Activated naive CD4-positive, alpha-beta T cell treated with anti-CD3 and anti-CD28 coated beads, Interleukin-2, amount 10 ng/mL, durations not matched to agents 7 days and 5 days (primary cell): Measurements from ENCODE around the gene P2RY14.
A peak's percentile ranks its signal among the peaks of the same experiment; 100 is the strongest.

Experiments
- CTCF ChIA-PET: fragments of 350-600 bp; sonication (Branson Sonifier 250); formaldehyde crosslinking; loops from one replicate; lab custom pipeline; 2021; ENCODE audit warnings: antibody characterized with exemption; lab: Charles Lee
- DNase-seq: peaks from one replicate; pipeline ENCODE4 v3.0.0-alpha.2; 2020
- H3K27ac Mint-ChIP-seq: one replicate; pipeline ENCODE4 v1.8.0; 2021; ENCODE audit warnings: mild to moderate bottlenecking, moderate library complexity, mixed read lengths
- H3K27me3 Mint-ChIP-seq: one replicate; pipeline ENCODE4 v1.8.0; 2021; ENCODE audit warnings: mild to moderate bottlenecking, mixed read lengths
- H3K36me3 Mint-ChIP-seq: one replicate; pipeline ENCODE4 v1.8.0; 2021; ENCODE audit warnings: mixed read lengths
- H3K4me1 Mint-ChIP-seq: one replicate; pipeline ENCODE4 v1.8.0; 2021; ENCODE audit warnings: mixed read lengths
- H3K4me3 Mint-ChIP-seq: one replicate; pipeline ENCODE4 v1.8.0; 2021; ENCODE audit warnings: mild to moderate bottlenecking, moderate library complexity, mixed read lengths
- H3K9me3 Mint-ChIP-seq: one replicate; pipeline ENCODE4 v1.8.0; 2021; ENCODE audit warnings: mixed read lengths

P2RY14 gene

DNA sequence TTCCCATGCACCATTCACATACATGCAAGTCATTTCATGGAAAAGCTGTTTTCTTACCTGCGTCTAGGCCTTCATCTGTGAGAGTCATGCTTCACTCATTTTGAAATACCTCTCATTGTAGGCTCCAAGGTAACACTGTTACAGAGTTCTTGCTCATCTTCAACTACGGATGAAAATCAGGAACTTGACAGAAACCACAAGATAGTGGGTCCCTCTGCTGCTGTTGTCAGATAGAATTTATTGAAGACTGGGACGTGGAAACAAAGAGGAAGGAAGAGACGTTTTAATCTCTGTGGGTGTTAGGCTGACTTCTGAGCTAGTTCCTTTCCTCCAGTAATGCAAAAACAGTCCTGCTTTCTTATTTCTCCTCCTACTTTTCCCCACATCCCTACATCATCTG, at the start of gene P2RY14:
Gene P2RY14, minus strand, starts transcription at position 313 of the 400 bp plus-strand sequence. CDS start 64,226 bp downstream, outside the sequence.
- no peaks in the 10 kb centered on the region for H3K27me3 Mint-ChIP-seq
- no peaks in the 10 kb centered on the region for H3K36me3 Mint-ChIP-seq
- peak within 1 kb of the TSS; percentile 32 for H3K4me3 Mint-ChIP-seq
- CTCF ChIA-PET = interaction anchor here (0.7 to 8.3 kb wide), 11 partner anchors 10 to 490 kb away, joined by 3 to 201 read pairs (median 5); no protein-coding TSS in a partner anchor
- peaks cover 58% of the 10 kb centered on the region for H3K4me1 Mint-ChIP-seq
- DNase-seq = no peak
- H3K27ac Mint-ChIP-seq = peak within 1 kb of the TSS; percentile 56
- H3K9me3 Mint-ChIP-seq = no peaks in the 10 kb centered on the region

GRCh38 chr3:151327571-151328198, 49.3 kb upstream of the P2RY14 start:
- Mint-ChIP-seq H3K27ac (no peak overlapping the region), H3K36me3 (no peaks in the 10 kb centered on the region), H3K9me3 (no peaks in the 10 kb centered on the region), H3K27me3 (peaks cover 8% of the 10 kb centered on the region), H3K4me3 (no peak overlapping the region), H3K4me1 (peaks cover 7% of the 10 kb centered on the region)
- CTCF ChIA-PET = interaction anchor here (0.6 to 3.0 kb wide), 18 partner anchors 11 to 221 kb away, joined by 3 to 19 read pairs (median 4); partner anchors contain the start of gene GPR87
- DNase-seq = no peak

- CTCF ChIA-PET = interaction anchor here (1.3 kb wide), 1 partner anchor 17 kb away, joined by 3 read pairs; no protein-coding TSS in a partner anchor
- Mint-ChIP-seq H3K36me3 (no peaks in the 10 kb centered on the region), H3K9me3 (no peaks in the 10 kb centered on the region), H3K4me3 (no peak overlapping the region), H3K27ac (no peak overlapping the region), H3K27me3 (peaks cover 4% of the 10 kb centered on the region), H3K4me1 (no peaks in the 10 kb centered on the region)
- DNase-seq = no peak
Observed at GRCh38 chr3:151322511-151322910, 44.2 kb upstream of the P2RY14 start.

DNA sequence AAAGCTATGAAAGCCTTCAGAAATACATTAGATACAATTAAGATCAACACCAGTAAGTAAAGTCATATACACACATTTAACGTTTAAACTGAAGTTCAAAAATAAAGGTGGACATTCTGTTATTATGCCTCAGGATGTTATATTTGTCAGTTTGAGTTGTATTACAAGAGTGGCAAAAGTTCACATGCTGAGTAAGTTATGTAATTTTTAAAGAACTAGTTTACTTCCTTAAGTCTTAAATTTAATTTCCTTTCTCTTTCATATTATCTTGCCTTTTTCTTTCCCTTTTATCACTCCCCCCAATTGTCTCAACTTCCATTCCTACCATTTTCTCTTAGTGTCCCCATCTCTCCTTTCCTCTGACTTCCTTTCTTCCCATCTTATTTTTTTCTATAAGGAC, 43.2 kb upstream of the P2RY14 start:
- Mint-ChIP-seq H3K27ac (no peak overlapping the region), H3K4me1 (peaks cover 3% of the 10 kb centered on the region), H3K27me3 (peaks cover 4% of the 10 kb centered on the region), H3K9me3 (no peaks in the 10 kb centered on the region), H3K36me3 (no peaks in the 10 kb centered on the region), H3K4me3 (no peak overlapping the region)
- CTCF ChIA-PET = interaction anchor here (1.3 kb wide), 1 partner anchor 16 kb away, joined by 3 read pairs; no protein-coding TSS in a partner anchor
- DNase-seq = no peak

- peaks cover 4% of the 10 kb centered on the region for H3K27me3 Mint-ChIP-seq
- H3K27ac Mint-ChIP-seq = no peak overlapping the region
- H3K4me3 Mint-ChIP-seq = no peak overlapping the region
- H3K36me3 Mint-ChIP-seq = no peaks in the 10 kb centered on the region
- peaks cover 6% of the 10 kb centered on the region for H3K4me1 Mint-ChIP-seq
- no peaks in the 10 kb centered on the region for H3K9me3 Mint-ChIP-seq
- DNase-seq = no peak
- CTCF ChIA-PET = no interaction called here
Observed at GRCh38 chr3:151320131-151320530, 41.8 kb upstream of the P2RY14 start.

- no peak overlapping the region for H3K4me3 Mint-ChIP-seq
- H3K27ac Mint-ChIP-seq = no peak overlapping the region
- H3K9me3 Mint-ChIP-seq = no peaks in the 10 kb centered on the region
- CTCF ChIA-PET = no interaction called here
- peaks cover 4% of the 10 kb centered on the region for H3K27me3 Mint-ChIP-seq
- peaks cover 6% of the 10 kb centered on the region for H3K4me1 Mint-ChIP-seq
- no peak for DNase-seq
- H3K36me3 Mint-ChIP-seq = no peaks in the 10 kb centered on the region
Observed at GRCh38 chr3:151319628-151320027, 41.3 kb upstream of the P2RY14 start.

DNA sequence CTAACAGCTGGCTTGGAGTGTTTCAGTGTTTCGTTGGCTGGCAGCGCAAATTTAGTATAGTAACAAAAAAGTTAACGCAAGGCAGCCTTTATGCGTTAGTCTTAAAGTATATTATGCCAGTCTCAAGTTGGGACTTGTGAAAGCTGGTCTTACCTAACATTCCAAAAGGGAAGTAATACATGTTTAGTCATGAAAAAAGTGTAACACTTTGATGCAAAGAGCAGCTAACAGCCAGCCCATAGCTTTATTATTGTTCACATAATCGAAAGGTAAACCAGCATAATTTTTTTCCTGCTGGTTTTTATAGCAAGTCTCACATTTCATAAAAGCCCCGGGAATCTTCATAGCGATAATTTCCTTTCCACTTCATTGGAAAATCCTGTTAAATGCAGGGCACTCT, 40.6 kb upstream of the P2RY14 start:
- H3K4me3 Mint-ChIP-seq = no peak overlapping the region
- DNase-seq = no peak
- H3K27me3 Mint-ChIP-seq = peaks cover under 1% of the 10 kb centered on the region
- H3K27ac Mint-ChIP-seq = no peak overlapping the region
- peaks cover 6% of the 10 kb centered on the region for H3K4me1 Mint-ChIP-seq
- H3K9me3 Mint-ChIP-seq = no peaks in the 10 kb centered on the region
- CTCF ChIA-PET = no interaction called here
- H3K36me3 Mint-ChIP-seq = no peaks in the 10 kb centered on the region

- no peak for DNase-seq
- CTCF ChIA-PET = no interaction called here
- Mint-ChIP-seq H3K36me3 (no peaks in the 10 kb centered on the region), H3K4me1 (peaks cover 6% of the 10 kb centered on the region), H3K27me3 (no peaks in the 10 kb centered on the region), H3K27ac (no peak overlapping the region), H3K4me3 (no peak overlapping the region), H3K9me3 (no peaks in the 10 kb centered on the region)
Observed at GRCh38 chr3:151318313-151318712, 40.0 kb upstream of the P2RY14 start.

DNA sequence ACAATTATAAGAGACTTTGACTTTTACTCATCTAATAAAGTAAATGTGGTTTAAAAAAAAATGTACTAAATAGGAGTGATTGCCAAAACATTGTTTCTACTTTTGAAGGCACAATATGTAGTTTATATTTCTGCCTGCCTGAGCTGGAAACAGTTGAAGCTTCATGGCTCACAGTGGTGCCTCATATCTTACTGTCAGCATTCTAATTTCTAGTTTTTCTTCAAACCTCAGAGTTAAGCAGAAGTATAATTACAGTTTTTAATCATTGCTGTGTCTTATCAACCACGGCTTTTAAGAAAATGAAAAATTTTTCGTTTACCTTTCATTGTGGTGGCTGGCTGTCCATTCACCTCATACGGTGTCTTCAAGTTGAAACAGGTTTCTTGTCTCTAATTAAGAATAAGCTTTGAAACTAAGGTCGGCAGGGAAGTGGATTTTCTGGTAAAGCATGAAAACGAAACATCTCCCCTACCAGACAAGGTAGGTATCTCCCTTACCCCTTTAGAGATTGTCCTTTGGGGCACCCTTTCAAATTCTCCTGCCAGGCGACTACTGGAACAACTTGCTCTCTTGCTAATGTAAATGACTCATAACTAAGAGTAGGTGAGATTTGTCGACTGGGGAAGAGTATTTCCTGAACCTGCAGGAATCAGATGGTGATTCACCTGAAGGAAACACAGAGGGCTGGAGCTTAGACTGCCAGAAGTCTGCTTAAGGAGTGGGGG, 38.1 kb upstream of the P2RY14 start, which contains the start of gene GPR87:
Gene GPR87, minus strand, starts transcription at position 554 of the 725 bp plus-strand sequence. CDS start 16,720 bp downstream, outside the sequence.
- Mint-ChIP-seq H3K27me3 (no peaks in the 10 kb centered on the region), H3K9me3 (no peaks in the 10 kb centered on the region), H3K27ac (no peak within 1 kb of the TSS), H3K4me1 (peaks cover 6% of the 10 kb centered on the region), H3K4me3 (no peak within 1 kb of the TSS), H3K36me3 (no peaks in the 10 kb centered on the region)
- CTCF ChIA-PET = interaction anchor here (0.8 to 1.2 kb wide), 4 partner anchors 9 to 109 kb away, joined by 3 to 6 read pairs (median 4); no protein-coding TSS in a partner anchor
- no peak for DNase-seq

GRCh38 chr3:151315846-151316245, 37.5 kb upstream of the P2RY14 start:
- Mint-ChIP-seq H3K27ac (no peak overlapping the region), H3K9me3 (no peaks in the 10 kb centered on the region), H3K4me1 (peaks cover 6% of the 10 kb centered on the region), H3K27me3 (no peaks in the 10 kb centered on the region), H3K4me3 (no peak overlapping the region), H3K36me3 (no peaks in the 10 kb centered on the region)
- CTCF ChIA-PET = interaction anchor here (0.9 to 1.2 kb wide), 2 partner anchors 88 to 109 kb away, joined by 3 to 6 read pairs; no protein-coding TSS in a partner anchor
- no peak for DNase-seq

- no peaks in the 10 kb centered on the region for H3K9me3 Mint-ChIP-seq
- CTCF ChIA-PET = no interaction called here
Observed at GRCh38 chr3:151315136-151315535, 36.8 kb upstream of the P2RY14 start.

DNA sequence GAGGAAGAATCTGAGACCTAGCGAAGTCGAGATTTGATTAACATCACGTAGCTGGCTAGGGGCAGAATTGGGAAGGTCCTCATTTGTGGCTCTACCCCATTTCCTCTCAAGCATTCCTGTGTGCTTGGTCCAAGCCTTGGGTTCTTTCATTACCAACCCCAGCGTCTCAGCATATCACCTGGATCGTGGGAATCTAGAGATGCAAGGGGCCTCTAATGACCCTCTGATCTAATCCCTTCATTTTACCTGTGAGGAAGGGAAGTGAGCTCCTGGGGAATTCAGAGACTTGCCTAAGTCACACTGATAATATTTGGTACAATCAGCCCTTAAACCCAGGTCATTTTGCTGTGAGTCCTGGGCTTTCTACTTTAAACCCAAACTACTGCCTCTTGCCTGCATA, 36.3 kb upstream of the P2RY14 start:
- H3K36me3 Mint-ChIP-seq = no peaks in the 10 kb centered on the region
- no peak for DNase-seq
- H3K27ac Mint-ChIP-seq = no peak overlapping the region
- peaks cover 6% of the 10 kb centered on the region for H3K4me1 Mint-ChIP-seq
- CTCF ChIA-PET = no interaction called here
- H3K4me3 Mint-ChIP-seq = no peak overlapping the region
- no peaks in the 10 kb centered on the region for H3K27me3 Mint-ChIP-seq
- no peaks in the 10 kb centered on the region for H3K9me3 Mint-ChIP-seq

More at GRCh38 chr3:151315136-151315535, 36.8 kb upstream of the P2RY14 start:
- Mint-ChIP-seq H3K36me3 (no peaks in the 10 kb centered on the region), H3K4me3 (no peak overlapping the region), H3K27ac (no peak overlapping the region), H3K4me1 (peaks cover 6% of the 10 kb centered on the region), H3K27me3 (no peaks in the 10 kb centered on the region)
- DNase-seq = no peak

- H3K9me3 Mint-ChIP-seq = no peaks in the 10 kb centered on the region
- H3K4me3 Mint-ChIP-seq = no peak overlapping the region
- H3K27me3 Mint-ChIP-seq = no peaks in the 10 kb centered on the region
- H3K27ac Mint-ChIP-seq = no peak overlapping the region
- peaks cover 6% of the 10 kb centered on the region for H3K4me1 Mint-ChIP-seq
- no peaks in the 10 kb centered on the region for H3K36me3 Mint-ChIP-seq
- CTCF ChIA-PET = no interaction called here
- no peak for DNase-seq
Observed at GRCh38 chr3:151314137-151314536, 35.8 kb upstream of the P2RY14 start.

DNA sequence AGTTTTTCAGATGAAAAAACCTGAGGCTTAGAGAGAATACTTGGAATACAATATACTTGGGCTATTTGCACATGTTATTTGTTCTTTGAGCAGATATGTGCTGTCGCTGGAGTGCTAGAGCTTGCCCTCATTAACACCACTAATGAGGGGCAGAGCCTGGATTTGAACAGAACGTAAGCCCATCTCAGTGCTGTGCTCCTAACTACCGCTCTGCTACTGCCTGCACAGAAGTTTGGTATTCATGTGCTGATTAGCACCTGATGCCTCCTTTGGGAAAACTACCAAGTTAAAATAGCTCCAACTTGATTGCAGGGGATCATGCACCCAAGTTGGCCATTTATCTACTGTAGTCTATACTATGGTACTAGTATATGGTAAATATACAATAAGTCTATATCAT, 34.6 kb upstream of the P2RY14 start:
- Mint-ChIP-seq H3K36me3 (no peaks in the 10 kb centered on the region), H3K27me3 (no peaks in the 10 kb centered on the region), H3K9me3 (no peaks in the 10 kb centered on the region), H3K4me3 (no peak overlapping the region), H3K27ac (no peak overlapping the region), H3K4me1 (peaks cover 6% of the 10 kb centered on the region)
- DNase-seq = no peak
- CTCF ChIA-PET = interaction anchor here (1.2 kb wide), 1 partner anchor 15 kb away, joined by 3 read pairs; no protein-coding TSS in a partner anchor
